RPMI7951 (cell line): ENCODE results near the gene PCDHGA7. TPM values are rescaled to one million over a fixed set of nuclear protein-coding genes. Genes with fewer than 3 reads are reported as not detected.
"Not testable (repeated sequence)": the region's sequence is repeated elsewhere in the genome, so short reads cannot be mapped to it uniquely, and the experiment has no call there.

Experiments
- DNase-seq: peaks from one replicate; pipeline ENCODE4 v3.0.0-alpha.2; 2012; ENCODE audit warnings: low read depth
- total RNA-seq: library from RNA; depleted of rRNA; stranded (reverse); fragments of >200 nt; shearing (Covaris generic); gene quantifications from 2 replicates; pipeline ENCODE4 v1.2.3, GENCODE V29; 2014

Gene PCDHGA7
- total RNA-seq, 1 experiment from 2014 or later = 4.6 TPM

GRCh38 chr5:141398608-141399007 is 16.1 kb downstream of the PCDHGA7 start:
- DNase-seq = no peak

- no peak for DNase-seq
Observed at GRCh38 chr5:141399555-141400258, 17.2 kb downstream of the PCDHGA7 start.

- DNase-seq = no peak
Observed at GRCh38 chr5:141402553-141403243, 20.2 kb downstream of the PCDHGA7 start, which contains the start of gene PCDHGA9. TSS of gene PCDHGA9 (plus strand) at chr5:141402778. CDS start at chr5:141402953, 175 bp downstream.

GRCh38 chr5:141403387-141403786 is 20.8 kb downstream of the PCDHGA7 start:
- DNase-seq = no peak

GRCh38 chr5:141407790-141408505 is 25.4 kb downstream of the PCDHGA7 start, which contains the start of gene PCDHGB6:
TSS of gene PCDHGB6 (plus strand) at chr5:141408021. CDS start at chr5:141408203, 182 bp downstream.
- DNase-seq = not testable (repeated sequence)

GRCh38 chr5:141409598-141410306 is 27.2 kb downstream of the PCDHGA7 start:
- no peak for DNase-seq

GRCh38 chr5:141411575-141411974 is 29.0 kb downstream of the PCDHGA7 start:
- no peak for DNase-seq

GRCh38 chr5:141412854-141413539 is 30.5 kb downstream of the PCDHGA7 start, which contains the start of gene PCDHGA10:
TSS of gene PCDHGA10 (plus strand) at chr5:141412987. CDS start at chr5:141413176, 189 bp downstream.
- DNase-seq = peak; percentile 25

- no peak for DNase-seq
Observed at GRCh38 chr5:141413540-141414069, 31.1 kb downstream of the PCDHGA7 start.

- not testable (repeated sequence) for DNase-seq
Observed at GRCh38 chr5:141414548-141415274, 32.2 kb downstream of the PCDHGA7 start.

GRCh38 chr5:141415275-141415618 is 32.7 kb downstream of the PCDHGA7 start:
- DNase-seq = not testable (repeated sequence)

GRCh38 chr5:141417494-141418172 is 35.1 kb downstream of the PCDHGA7 start, which contains the start of gene PCDHGB7:
TSS of gene PCDHGB7 (plus strand) at chr5:141417677. CDS start at chr5:141417860, 183 bp downstream.
- not testable (repeated sequence) for DNase-seq

GRCh38 chr5:141419074-141419880 is 36.7 kb downstream of the PCDHGA7 start:
- no peak for DNase-seq

- peak; percentile 57 for DNase-seq
Observed at GRCh38 chr5:141420855-141421488, 38.4 kb downstream of the PCDHGA7 start, which contains the start of gene PCDHGA11. TSS of gene PCDHGA11 (plus strand) at chr5:141421051. CDS start at chr5:141421228, 177 bp downstream.

GRCh38 chr5:141421489-141421855 is 38.9 kb downstream of the PCDHGA7 start:
- DNase-seq = no peak

- no peak for DNase-seq
Observed at GRCh38 chr5:141422742-141423291, 40.3 kb downstream of the PCDHGA7 start.

GRCh38 chr5:141427783-141428426 is 45.4 kb downstream of the PCDHGA7 start:
- DNase-seq = no peak
